ENCODE data around the gene WDR35.

DNA sequence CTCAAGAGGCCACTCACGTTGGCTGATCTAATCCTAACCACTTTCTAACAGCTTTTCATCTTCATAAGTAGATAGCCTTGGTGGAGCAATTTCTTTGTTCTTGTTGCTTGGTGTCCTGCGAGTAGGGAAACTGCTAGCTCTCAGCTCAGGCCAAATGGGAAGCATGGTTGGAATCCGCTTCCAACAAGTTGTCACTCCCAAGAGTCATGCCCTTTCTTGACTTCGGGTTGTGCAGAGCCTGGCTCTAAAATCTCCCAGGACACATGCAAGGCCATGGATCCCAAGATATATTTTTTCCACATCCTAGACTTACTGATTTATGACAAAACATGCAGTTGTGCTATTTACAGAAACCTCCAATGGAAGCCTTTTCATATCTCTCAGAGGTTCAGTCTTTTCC, 29.8 kb upstream of the WDR35 start:
- no peak for TF ChIP-seq POLR2A (IDR thresholded peaks at IDR 0.05)
- TF ChIP-seq, protein P1, sequence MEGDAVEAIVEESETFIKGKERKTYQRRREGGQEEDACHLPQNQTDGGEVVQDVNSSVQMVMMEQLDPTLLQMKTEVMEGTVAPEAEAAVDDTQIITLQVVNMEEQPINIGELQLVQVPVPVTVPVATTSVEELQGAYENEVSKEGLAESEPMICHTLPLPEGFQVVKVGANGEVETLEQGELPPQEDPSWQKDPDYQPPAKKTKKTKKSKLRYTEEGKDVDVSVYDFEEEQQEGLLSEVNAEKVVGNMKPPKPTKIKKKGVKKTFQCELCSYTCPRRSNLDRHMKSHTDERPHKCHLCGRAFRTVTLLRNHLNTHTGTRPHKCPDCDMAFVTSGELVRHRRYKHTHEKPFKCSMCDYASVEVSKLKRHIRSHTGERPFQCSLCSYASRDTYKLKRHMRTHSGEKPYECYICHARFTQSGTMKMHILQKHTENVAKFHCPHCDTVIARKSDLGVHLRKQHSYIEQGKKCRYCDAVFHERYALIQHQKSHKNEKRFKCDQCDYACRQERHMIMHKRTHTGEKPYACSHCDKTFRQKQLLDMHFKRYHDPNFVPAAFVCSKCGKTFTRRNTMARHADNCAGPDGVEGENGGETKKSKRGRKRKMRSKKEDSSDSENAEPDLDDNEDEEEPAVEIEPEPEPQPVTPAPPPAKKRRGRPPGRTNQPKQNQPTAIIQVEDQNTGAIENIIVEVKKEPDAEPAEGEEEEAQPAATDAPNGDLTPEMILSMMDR (IDR thresholded peaks at IDR 0.05), result no peak

Measured in tibial nerve (tissue), 3 donors.